ENCODE measurements around the gene AASDHPPT.

DNA sequence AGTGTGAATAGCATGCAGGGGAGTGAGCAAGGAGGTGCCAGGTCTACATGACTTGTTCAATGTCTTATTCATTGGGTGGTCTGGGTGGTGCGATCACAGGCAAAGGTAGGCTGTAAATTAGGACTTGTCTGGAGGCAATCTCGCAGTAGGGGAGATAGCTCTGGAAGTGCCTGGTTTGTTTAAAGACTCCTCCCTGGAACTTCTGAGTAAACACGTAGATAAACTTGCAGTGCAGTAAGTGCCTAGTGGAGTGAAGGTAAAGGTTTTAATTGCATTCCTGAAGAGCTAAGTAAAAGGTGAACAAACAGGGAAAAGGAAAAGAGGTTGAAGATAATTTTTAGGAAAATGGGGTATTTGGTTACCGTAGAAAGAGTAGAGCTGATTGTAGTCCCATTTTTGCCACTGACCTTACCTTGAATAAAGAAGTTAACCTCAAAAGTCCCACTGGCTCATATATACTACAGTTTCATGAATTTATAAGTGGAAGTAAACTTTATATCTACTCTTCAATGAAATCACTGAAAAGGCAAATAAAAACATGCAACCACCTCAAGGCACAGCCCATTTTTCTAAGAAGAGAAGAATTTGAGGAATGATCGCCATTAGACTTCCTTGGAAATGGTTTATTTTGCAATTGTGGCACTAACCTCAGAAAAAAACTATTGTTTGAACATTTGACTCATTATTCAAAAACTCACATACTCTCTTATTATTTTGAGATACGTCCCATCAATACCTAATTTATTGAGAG is 44.3 kb downstream of the AASDHPPT start:
- TF ChIP-seq, protein P1, sequence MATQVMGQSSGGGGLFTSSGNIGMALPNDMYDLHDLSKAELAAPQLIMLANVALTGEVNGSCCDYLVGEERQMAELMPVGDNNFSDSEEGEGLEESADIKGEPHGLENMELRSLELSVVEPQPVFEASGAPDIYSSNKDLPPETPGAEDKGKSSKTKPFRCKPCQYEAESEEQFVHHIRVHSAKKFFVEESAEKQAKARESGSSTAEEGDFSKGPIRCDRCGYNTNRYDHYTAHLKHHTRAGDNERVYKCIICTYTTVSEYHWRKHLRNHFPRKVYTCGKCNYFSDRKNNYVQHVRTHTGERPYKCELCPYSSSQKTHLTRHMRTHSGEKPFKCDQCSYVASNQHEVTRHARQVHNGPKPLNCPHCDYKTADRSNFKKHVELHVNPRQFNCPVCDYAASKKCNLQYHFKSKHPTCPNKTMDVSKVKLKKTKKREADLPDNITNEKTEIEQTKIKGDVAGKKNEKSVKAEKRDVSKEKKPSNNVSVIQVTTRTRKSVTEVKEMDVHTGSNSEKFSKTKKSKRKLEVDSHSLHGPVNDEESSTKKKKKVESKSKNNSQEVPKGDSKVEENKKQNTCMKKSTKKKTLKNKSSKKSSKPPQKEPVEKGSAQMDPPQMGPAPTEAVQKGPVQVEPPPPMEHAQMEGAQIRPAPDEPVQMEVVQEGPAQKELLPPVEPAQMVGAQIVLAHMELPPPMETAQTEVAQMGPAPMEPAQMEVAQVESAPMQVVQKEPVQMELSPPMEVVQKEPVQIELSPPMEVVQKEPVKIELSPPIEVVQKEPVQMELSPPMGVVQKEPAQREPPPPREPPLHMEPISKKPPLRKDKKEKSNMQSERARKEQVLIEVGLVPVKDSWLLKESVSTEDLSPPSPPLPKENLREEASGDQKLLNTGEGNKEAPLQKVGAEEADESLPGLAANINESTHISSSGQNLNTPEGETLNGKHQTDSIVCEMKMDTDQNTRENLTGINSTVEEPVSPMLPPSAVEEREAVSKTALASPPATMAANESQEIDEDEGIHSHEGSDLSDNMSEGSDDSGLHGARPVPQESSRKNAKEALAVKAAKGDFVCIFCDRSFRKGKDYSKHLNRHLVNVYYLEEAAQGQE (IDR thresholded peaks at IDR 0.05; ENCODE audit: borderline replicate concordance), result no peak
- TF ChIP-seq, protein P2, sequence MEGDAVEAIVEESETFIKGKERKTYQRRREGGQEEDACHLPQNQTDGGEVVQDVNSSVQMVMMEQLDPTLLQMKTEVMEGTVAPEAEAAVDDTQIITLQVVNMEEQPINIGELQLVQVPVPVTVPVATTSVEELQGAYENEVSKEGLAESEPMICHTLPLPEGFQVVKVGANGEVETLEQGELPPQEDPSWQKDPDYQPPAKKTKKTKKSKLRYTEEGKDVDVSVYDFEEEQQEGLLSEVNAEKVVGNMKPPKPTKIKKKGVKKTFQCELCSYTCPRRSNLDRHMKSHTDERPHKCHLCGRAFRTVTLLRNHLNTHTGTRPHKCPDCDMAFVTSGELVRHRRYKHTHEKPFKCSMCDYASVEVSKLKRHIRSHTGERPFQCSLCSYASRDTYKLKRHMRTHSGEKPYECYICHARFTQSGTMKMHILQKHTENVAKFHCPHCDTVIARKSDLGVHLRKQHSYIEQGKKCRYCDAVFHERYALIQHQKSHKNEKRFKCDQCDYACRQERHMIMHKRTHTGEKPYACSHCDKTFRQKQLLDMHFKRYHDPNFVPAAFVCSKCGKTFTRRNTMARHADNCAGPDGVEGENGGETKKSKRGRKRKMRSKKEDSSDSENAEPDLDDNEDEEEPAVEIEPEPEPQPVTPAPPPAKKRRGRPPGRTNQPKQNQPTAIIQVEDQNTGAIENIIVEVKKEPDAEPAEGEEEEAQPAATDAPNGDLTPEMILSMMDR (IDR thresholded peaks at IDR 0.05; ENCODE audit: poor library complexity, severe bottlenecking), result no peak
- TF ChIP-seq RAD21 (conservative IDR thresholded peaks at IDR 0.05), result no peak

All from neural cell (in vitro differentiated cells).